ENCODE results near the gene RRAGC.

RRAGC gene

DNA sequence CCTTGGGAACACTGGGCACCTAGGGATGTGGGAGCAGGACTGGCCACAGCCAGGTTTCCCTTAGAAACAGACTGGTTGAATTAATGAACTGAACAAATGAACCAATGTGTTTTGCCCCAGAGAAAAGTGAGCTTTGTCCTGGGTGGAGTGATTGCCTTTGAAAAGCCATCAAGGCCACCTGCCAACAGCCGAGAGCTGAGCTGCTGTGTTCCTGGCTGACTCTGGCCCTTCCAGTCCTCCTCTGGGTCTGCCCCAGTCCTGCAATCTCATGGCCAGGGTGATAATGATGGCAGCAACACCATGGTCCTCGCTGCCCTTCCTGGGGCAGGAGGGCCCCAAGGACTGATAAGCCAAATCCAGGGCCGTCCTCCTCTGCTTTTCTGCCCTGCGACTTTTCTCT lies 40.0 kb upstream of the RRAGC start:
- TF ChIP-seq OSR1 (CRISPR knock-in tag; IDR thresholded peaks at IDR 0.05) (no peak), CSDC2 (CRISPR knock-in tag; IDR thresholded peaks at IDR 0.05) (no peak), CSRNP3 (CRISPR knock-in tag; IDR thresholded peaks at IDR 0.05) (no peak), ARNTL (CRISPR knock-in tag; IDR thresholded peaks at IDR 0.05; ENCODE audit: borderline replicate concordance, low read depth) (no peak), CREB5 (CRISPR knock-in tag; IDR thresholded peaks at IDR 0.05; ENCODE audit: low read depth) (no peak), ZNF565 (CRISPR knock-in tag; conservative IDR thresholded peaks at IDR 0.05; ENCODE audit: low read depth) (no peak), ISL1 (CRISPR knock-in tag; IDR thresholded peaks at IDR 0.05) (no peak), PPARA (CRISPR knock-in tag; IDR thresholded peaks at IDR 0.05; ENCODE audit: borderline replicate concordance) (no peak), TCF4 (CRISPR knock-in tag; IDR thresholded peaks at IDR 0.05; ENCODE audit: borderline replicate concordance) (no peak), POU6F1 (CRISPR knock-in tag; IDR thresholded peaks at IDR 0.05; ENCODE audit: borderline replicate concordance, low read depth) (no peak), ZFP30 (CRISPR knock-in tag; IDR thresholded peaks at IDR 0.05) (no peak), GLIS3 (CRISPR knock-in tag; IDR thresholded peaks at IDR 0.05) (no peak), RARB (CRISPR knock-in tag; IDR thresholded peaks at IDR 0.05) (no peak), ZC3H10 (CRISPR knock-in tag; IDR thresholded peaks at IDR 0.05) (no peak), ESRRG (CRISPR knock-in tag; IDR thresholded peaks at IDR 0.05) (no peak), SNAI2 (CRISPR knock-in tag; IDR thresholded peaks at IDR 0.05) (no peak), BACH2 (CRISPR knock-in tag; IDR thresholded peaks at IDR 0.05; ENCODE audit: borderline replicate concordance) (no peak), TOX (CRISPR knock-in tag; IDR thresholded peaks at IDR 0.05; ENCODE audit: borderline replicate concordance) (no peak)
- TF ChIP-seq, protein P1, sequence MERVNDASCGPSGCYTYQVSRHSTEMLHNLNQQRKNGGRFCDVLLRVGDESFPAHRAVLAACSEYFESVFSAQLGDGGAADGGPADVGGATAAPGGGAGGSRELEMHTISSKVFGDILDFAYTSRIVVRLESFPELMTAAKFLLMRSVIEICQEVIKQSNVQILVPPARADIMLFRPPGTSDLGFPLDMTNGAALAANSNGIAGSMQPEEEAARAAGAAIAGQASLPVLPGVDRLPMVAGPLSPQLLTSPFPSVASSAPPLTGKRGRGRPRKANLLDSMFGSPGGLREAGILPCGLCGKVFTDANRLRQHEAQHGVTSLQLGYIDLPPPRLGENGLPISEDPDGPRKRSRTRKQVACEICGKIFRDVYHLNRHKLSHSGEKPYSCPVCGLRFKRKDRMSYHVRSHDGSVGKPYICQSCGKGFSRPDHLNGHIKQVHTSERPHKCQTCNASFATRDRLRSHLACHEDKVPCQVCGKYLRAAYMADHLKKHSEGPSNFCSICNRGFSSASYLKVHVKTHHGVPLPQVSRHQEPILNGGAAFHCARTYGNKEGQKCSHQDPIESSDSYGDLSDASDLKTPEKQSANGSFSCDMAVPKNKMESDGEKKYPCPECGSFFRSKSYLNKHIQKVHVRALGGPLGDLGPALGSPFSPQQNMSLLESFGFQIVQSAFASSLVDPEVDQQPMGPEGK (CRISPR knock-in tag; IDR thresholded peaks at IDR 0.05; ENCODE audit: borderline replicate concordance), result no peak
- TF ChIP-seq, protein P2, sequence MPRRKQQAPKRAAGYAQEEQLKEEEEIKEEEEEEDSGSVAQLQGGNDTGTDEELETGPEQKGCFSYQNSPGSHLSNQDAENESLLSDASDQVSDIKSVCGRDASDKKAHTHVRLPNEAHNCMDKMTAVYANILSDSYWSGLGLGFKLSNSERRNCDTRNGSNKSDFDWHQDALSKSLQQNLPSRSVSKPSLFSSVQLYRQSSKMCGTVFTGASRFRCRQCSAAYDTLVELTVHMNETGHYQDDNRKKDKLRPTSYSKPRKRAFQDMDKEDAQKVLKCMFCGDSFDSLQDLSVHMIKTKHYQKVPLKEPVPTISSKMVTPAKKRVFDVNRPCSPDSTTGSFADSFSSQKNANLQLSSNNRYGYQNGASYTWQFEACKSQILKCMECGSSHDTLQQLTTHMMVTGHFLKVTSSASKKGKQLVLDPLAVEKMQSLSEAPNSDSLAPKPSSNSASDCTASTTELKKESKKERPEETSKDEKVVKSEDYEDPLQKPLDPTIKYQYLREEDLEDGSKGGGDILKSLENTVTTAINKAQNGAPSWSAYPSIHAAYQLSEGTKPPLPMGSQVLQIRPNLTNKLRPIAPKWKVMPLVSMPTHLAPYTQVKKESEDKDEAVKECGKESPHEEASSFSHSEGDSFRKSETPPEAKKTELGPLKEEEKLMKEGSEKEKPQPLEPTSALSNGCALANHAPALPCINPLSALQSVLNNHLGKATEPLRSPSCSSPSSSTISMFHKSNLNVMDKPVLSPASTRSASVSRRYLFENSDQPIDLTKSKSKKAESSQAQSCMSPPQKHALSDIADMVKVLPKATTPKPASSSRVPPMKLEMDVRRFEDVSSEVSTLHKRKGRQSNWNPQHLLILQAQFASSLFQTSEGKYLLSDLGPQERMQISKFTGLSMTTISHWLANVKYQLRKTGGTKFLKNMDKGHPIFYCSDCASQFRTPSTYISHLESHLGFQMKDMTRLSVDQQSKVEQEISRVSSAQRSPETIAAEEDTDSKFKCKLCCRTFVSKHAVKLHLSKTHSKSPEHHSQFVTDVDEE (CRISPR knock-in tag; IDR thresholded peaks at IDR 0.05), result no peak
- no peak for ATAC-seq

DNA sequence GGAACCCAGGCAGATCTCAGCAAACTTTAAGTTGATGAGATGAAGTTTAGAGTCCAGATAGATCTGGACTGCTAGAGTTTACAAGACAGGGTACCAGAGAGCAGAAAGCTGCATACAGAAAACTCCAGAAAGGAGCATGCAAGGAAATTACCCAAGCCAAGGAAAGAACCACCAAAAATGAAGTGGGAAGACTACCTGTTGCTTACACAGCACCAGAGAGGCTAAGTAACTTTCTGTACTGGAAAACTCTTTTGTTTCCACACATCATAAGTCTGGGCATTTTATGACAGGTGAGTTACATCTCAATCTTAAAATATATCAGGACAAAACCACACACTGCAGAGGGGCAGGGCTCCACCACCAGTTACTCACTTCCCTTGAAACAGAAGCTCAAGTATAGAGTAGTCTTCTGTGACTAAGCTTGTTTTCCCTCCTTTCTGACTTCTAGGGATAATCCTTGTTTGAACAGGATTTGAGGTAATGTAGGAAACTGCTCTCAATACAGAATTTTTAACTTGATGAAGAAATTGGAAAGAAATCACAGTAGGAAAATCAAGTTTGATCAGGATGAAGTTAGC lies 39.2 kb upstream of the RRAGC start:
- TF ChIP-seq BACH2 (CRISPR knock-in tag; IDR thresholded peaks at IDR 0.05; ENCODE audit: borderline replicate concordance), result no peak
- TF ChIP-seq ISL1 (CRISPR knock-in tag; IDR thresholded peaks at IDR 0.05), result no peak
- TF ChIP-seq ZNF70 (CRISPR knock-in tag; IDR thresholded peaks at IDR 0.05), result no peak
- no peak for TF ChIP-seq TOX (CRISPR knock-in tag; IDR thresholded peaks at IDR 0.05; ENCODE audit: borderline replicate concordance)
- no peak for TF ChIP-seq SNAI2 (CRISPR knock-in tag; IDR thresholded peaks at IDR 0.05)
- no peak for TF ChIP-seq ZNF8 (CRISPR knock-in tag; IDR thresholded peaks at IDR 0.05)
- TF ChIP-seq ARNTL (CRISPR knock-in tag; IDR thresholded peaks at IDR 0.05; ENCODE audit: borderline replicate concordance, low read depth), result no peak
- TF ChIP-seq OSR1 (CRISPR knock-in tag; IDR thresholded peaks at IDR 0.05), result no peak
- TF ChIP-seq, protein P1 (CRISPR knock-in tag; IDR thresholded peaks at IDR 0.05; ENCODE audit: borderline replicate concordance), result no peak
- TF ChIP-seq POU6F1 (CRISPR knock-in tag; IDR thresholded peaks at IDR 0.05; ENCODE audit: borderline replicate concordance, low read depth), result no peak
- no peak for TF ChIP-seq CSRNP3 (CRISPR knock-in tag; IDR thresholded peaks at IDR 0.05)
- TF ChIP-seq RARB (CRISPR knock-in tag; IDR thresholded peaks at IDR 0.05), result no peak
- no peak for ATAC-seq
